HG02840 (cell line): ENCODE measurements around the gene GSK3A.

Source experiments
- ATAC-seq: cut with Tn5 transposase; IDR thresholded peaks from one replicate; pipeline ENCODE4 v1.9.1; 2021; ENCODE audit warnings: mild to moderate bottlenecking, moderate library complexity, moderate number of reproducible peaks; ENCODE audit not compliant: unreplicated experiment, low FRiP score

Gene GSK3A

GRCh38 chr19:42232435-42232834, 10.0 kb downstream of the GSK3A start:
- no peak for ATAC-seq

- ATAC-seq, result no peak
Observed at GRCh38 chr19:42230571-42230970, 11.8 kb downstream of the GSK3A start.

- ATAC-seq, result no peak
Observed at GRCh38 chr19:42229855-42230351, 12.5 kb downstream of the GSK3A start.

- no peak for ATAC-seq
Observed at GRCh38 chr19:42229301-42229854, 13.0 kb downstream of the GSK3A start.

- ATAC-seq, result no peak
Observed at GRCh38 chr19:42228641-42229040, 13.8 kb downstream of the GSK3A start.

- no peak for ATAC-seq
Observed at GRCh38 chr19:42226886-42227285, 15.5 kb downstream of the GSK3A start.

- no peak for ATAC-seq
Observed at GRCh38 chr19:42225718-42226292, 16.6 kb downstream of the GSK3A start.

GRCh38 chr19:42224940-42225717, 17.3 kb downstream of the GSK3A start:
- ATAC-seq, result no peak

- ATAC-seq, result no peak
Observed at GRCh38 chr19:42220751-42221097, 21.7 kb downstream of the GSK3A start.

- peak; percentile 59 for ATAC-seq
Observed at GRCh38 chr19:42219812-42220750, 22.3 kb downstream of the GSK3A start, which contains the start of gene ZNF526. Gene ZNF526, plus strand, starts transcription at chr19:42220312. Its CDS starts 4,092 bp downstream, at chr19:42224404.

GRCh38 chr19:42217520-42218437, 24.6 kb downstream of the GSK3A start, which contains the start of gene DEDD2:
Gene DEDD2, minus strand, starts transcription at chr19:42217677. Its CDS starts 670 bp downstream, at chr19:42217007.
- peak; percentile 77 for ATAC-seq

GRCh38 chr19:42216653-42217519, 25.5 kb downstream of the GSK3A start:
- no peak for ATAC-seq

GRCh38 chr19:42214810-42215485, 27.5 kb downstream of the GSK3A start:
- ATAC-seq, result no peak

- no peak for ATAC-seq
Observed at GRCh38 chr19:42212886-42213285, 29.5 kb downstream of the GSK3A start.

- no peak for ATAC-seq
Observed at GRCh38 chr19:42208612-42209011, 33.8 kb downstream of the GSK3A start.

GRCh38 chr19:42207767-42208271, 34.6 kb downstream of the GSK3A start:
- ATAC-seq, result no peak

GRCh38 chr19:42206871-42207755, 35.3 kb downstream of the GSK3A start:
- ATAC-seq, result no peak
